DND-41 (cell line): ENCODE measurements around the gene ZCCHC3.

Experiments
- EZH2 ChIP-seq: IDR thresholded peaks from 3 replicates; pipeline ENCODE4 v1.6.1; 2012; ENCODE audit warnings: borderline replicate concordance, low read depth, mild to moderate bottlenecking, moderate library complexity, low read length, inconsistent platforms; ENCODE audit not compliant: severe bottlenecking
- TF ChIP-seq, protein P1 (sequence below): IDR thresholded peaks from 2 replicates; pipeline ENCODE4 v1.5.1; 2012; ENCODE audit warnings: borderline replicate concordance, low read length, moderate library complexity, mild to moderate bottlenecking; ENCODE audit not compliant: poor library complexity, severe bottlenecking; ENCODE audit errors: extremely low read depth

- TF ChIP-seq, protein P1, sequence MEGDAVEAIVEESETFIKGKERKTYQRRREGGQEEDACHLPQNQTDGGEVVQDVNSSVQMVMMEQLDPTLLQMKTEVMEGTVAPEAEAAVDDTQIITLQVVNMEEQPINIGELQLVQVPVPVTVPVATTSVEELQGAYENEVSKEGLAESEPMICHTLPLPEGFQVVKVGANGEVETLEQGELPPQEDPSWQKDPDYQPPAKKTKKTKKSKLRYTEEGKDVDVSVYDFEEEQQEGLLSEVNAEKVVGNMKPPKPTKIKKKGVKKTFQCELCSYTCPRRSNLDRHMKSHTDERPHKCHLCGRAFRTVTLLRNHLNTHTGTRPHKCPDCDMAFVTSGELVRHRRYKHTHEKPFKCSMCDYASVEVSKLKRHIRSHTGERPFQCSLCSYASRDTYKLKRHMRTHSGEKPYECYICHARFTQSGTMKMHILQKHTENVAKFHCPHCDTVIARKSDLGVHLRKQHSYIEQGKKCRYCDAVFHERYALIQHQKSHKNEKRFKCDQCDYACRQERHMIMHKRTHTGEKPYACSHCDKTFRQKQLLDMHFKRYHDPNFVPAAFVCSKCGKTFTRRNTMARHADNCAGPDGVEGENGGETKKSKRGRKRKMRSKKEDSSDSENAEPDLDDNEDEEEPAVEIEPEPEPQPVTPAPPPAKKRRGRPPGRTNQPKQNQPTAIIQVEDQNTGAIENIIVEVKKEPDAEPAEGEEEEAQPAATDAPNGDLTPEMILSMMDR: no peak
- no peak for TF ChIP-seq EZH2
Observed at GRCh38 chr20:278181-278580, 19.2 kb upstream of the ZCCHC3 start.
